HEK293T (cell line): Measurements from ENCODE around the gene RPTOR.

Experiments
- CTCF ChIA-PET: fragments of 350-600 bp; formaldehyde crosslinking; extraction: SDS; loops from one replicate; lab custom pipeline; 2021; ENCODE audit warnings: antibody characterized with exemption, inconsistent platforms; lab: Yijun Ruan, JAX
- POLR2A ChIA-PET: fragments of 350-600 bp; formaldehyde crosslinking; extraction: SDS; loops from one replicate; lab custom pipeline; 2020; ENCODE audit warnings: antibody characterized with exemption, inconsistent platforms; lab: Yijun Ruan, JAX
- DNase-seq: peaks from one replicate; pipeline ENCODE4 v3.0.0; 2012; ENCODE audit warnings: mixed read lengths; ENCODE audit errors: extremely low spot score
- ARNT ChIP-seq: fragments of 450-650 bp; IDR thresholded peaks from 2 replicates; pipeline ENCODE4 v1.6.1; 2017; ENCODE audit warnings: mild to moderate bottlenecking
- BHLHE40 ChIP-seq: fragments of 450-650 bp; IDR thresholded peaks from 2 replicates; pipeline ENCODE4 v1.6.1; 2016; ENCODE audit warnings: mild to moderate bottlenecking, moderate library complexity, borderline replicate concordance
- CTBP1 ChIP-seq: fragments of 450-650 bp; IDR thresholded peaks from 2 replicates; pipeline ENCODE4 v1.6.1; 2016; ENCODE audit warnings: borderline replicate concordance
- ELF4 ChIP-seq: fragments of 450-650 bp; IDR thresholded peaks from 2 replicates; pipeline ENCODE4 v1.6.1; 2017; ENCODE audit warnings: antibody characterized with exemption
- FOXA1 ChIP-seq: fragments of 450-650 bp; IDR thresholded peaks from 2 replicates; pipeline ENCODE4 v1.6.1; 2016; ENCODE audit warnings: mild to moderate bottlenecking
- FOXK2 ChIP-seq: fragments of 450-650 bp; IDR thresholded peaks from 2 replicates; pipeline ENCODE4 v1.6.1; 2016; ENCODE audit warnings: mild to moderate bottlenecking
- FOXM1 ChIP-seq: fragments of 450-650 bp; IDR thresholded peaks from 2 replicates; pipeline ENCODE4 v1.6.1; 2017; ENCODE audit warnings: mild to moderate bottlenecking, borderline replicate concordance
- HDGF ChIP-seq: fragments of 450-650 bp; IDR thresholded peaks from 2 replicates; pipeline ENCODE4 v1.6.1; 2017; ENCODE audit warnings: antibody characterized with exemption, borderline replicate concordance
- L3MBTL2 ChIP-seq: fragments of 450-650 bp; conservative IDR thresholded peaks from 2 replicates; pipeline ENCODE4 v1.6.1; 2016; ENCODE audit warnings: mild to moderate bottlenecking
- LEF1 ChIP-seq: fragments of 450-650 bp; IDR thresholded peaks from 2 replicates; pipeline ENCODE4 v1.6.1; 2017; ENCODE audit warnings: mild to moderate bottlenecking, borderline replicate concordance
- NFRKB ChIP-seq: fragments of 450-650 bp; IDR thresholded peaks from 2 replicates; pipeline ENCODE4 v1.6.1; 2016; ENCODE audit warnings: mild to moderate bottlenecking, moderate library complexity
- PKNOX1 ChIP-seq: fragments of 450-650 bp; IDR thresholded peaks from 2 replicates; pipeline ENCODE4 v1.6.1; 2016
- SP1 ChIP-seq: fragments of 450-650 bp; IDR thresholded peaks from 2 replicates; pipeline ENCODE4 v1.6.1; 2017
- SUZ12 ChIP-seq: fragments of 450-650 bp; IDR thresholded peaks from 2 replicates; pipeline ENCODE4 v1.6.1; 2016; ENCODE audit warnings: mild to moderate bottlenecking
- TARDBP ChIP-seq: fragments of 450-650 bp; IDR thresholded peaks from 2 replicates; pipeline ENCODE4 v1.6.1; 2016
- ZNF384 ChIP-seq: fragments of 450-650 bp; IDR thresholded peaks from 2 replicates; pipeline ENCODE4 v1.6.1; 2016

Gene RPTOR

GRCh38 chr17:80936723-80937122 lies 392.1 kb downstream of the RPTOR start:
- CTCF ChIA-PET = no interaction called here
- no peak for TF ChIP-seq PKNOX1
- TF ChIP-seq CTBP1 = no peak
- TF ChIP-seq SUZ12 = no peak
- TF ChIP-seq TARDBP = no peak
- no peak for TF ChIP-seq ELF4
- no peak for TF ChIP-seq SP1
- no peak for TF ChIP-seq L3MBTL2
- TF ChIP-seq LEF1 = no peak
- TF ChIP-seq FOXK2 = no peak
- TF ChIP-seq ZNF384 = no peak
- TF ChIP-seq BHLHE40 = no peak
- TF ChIP-seq HDGF = no peak
- TF ChIP-seq ARNT = no peak
- no peak for TF ChIP-seq FOXM1
- no peak for DNase-seq
- POLR2A ChIA-PET = interaction anchor here (1.2 kb wide), 1 partner anchor 482 kb away, joined by 4 read pairs; no protein-coding TSS in a partner anchor

- TF ChIP-seq NFRKB = no peak
- no peak for TF ChIP-seq HDGF
- no peak for TF ChIP-seq ELF4
- no peak for TF ChIP-seq ARNT
- no peak for TF ChIP-seq LEF1
- no peak for TF ChIP-seq SUZ12
- TF ChIP-seq L3MBTL2 = no peak
- no peak for TF ChIP-seq SP1
- TF ChIP-seq FOXA1 = no peak
- TF ChIP-seq BHLHE40 = no peak
- TF ChIP-seq FOXM1 = no peak
- no peak for TF ChIP-seq FOXK2
- no peak for TF ChIP-seq CTBP1
- TF ChIP-seq TARDBP = no peak
- TF ChIP-seq PKNOX1 = no peak
- no peak for TF ChIP-seq ZNF384
- CTCF ChIA-PET = interaction anchor here (0.7 to 1.9 kb wide), 2 partner anchors 22 to 39 kb away, joined by 3 to 5 read pairs; no protein-coding TSS in a partner anchor
- POLR2A ChIA-PET = interaction anchor here (1.2 kb wide), 1 partner anchor 483 kb away, joined by 4 read pairs; no protein-coding TSS in a partner anchor
- DNase-seq = no peak
Observed at GRCh38 chr17:80937462-80938381, 393.1 kb downstream of the RPTOR start.

- ChIA-PET CTCF (interaction anchor here (1.9 kb wide), 1 partner anchor 40 kb away, joined by 5 read pairs; no protein-coding TSS in a partner anchor), POLR2A (no interaction called here)
- TF ChIP-seq HDGF = no peak
- TF ChIP-seq NFRKB = no peak
- no peak for TF ChIP-seq FOXM1
- TF ChIP-seq CTBP1 = no peak
- no peak for TF ChIP-seq PKNOX1
- no peak for TF ChIP-seq FOXA1
- no peak for TF ChIP-seq TARDBP
- TF ChIP-seq FOXK2 = no peak
- TF ChIP-seq ELF4 = no peak
- TF ChIP-seq SP1 = no peak
- no peak for TF ChIP-seq ARNT
- TF ChIP-seq LEF1 = no peak
- no peak for TF ChIP-seq SUZ12
- TF ChIP-seq BHLHE40 = no peak
- no peak for TF ChIP-seq L3MBTL2
- TF ChIP-seq ZNF384 = no peak
- no peak for DNase-seq
Observed at GRCh38 chr17:80938556-80938955, 393.9 kb downstream of the RPTOR start.

- POLR2A ChIA-PET = no interaction called here
- CTCF ChIA-PET = interaction anchor here (0.7 to 1.9 kb wide), 2 partner anchors 40 kb away, joined by 3 to 5 read pairs; no protein-coding TSS in a partner anchor
- DNase-seq = no peak
- TF ChIP-seq HDGF (no peak), ARNT (no peak), PKNOX1 (no peak), L3MBTL2 (no peak), ZNF384 (no peak), ELF4 (no peak), NFRKB (no peak), TARDBP (no peak), CTBP1 (no peak), FOXK2 (no peak), SP1 (no peak), FOXM1 (no peak), BHLHE40 (no peak), SUZ12 (no peak), FOXA1 (no peak), LEF1 (no peak)
Observed at GRCh38 chr17:80939151-80940145, 394.8 kb downstream of the RPTOR start.
